ENCODE data around the gene PTPRA.
"Not testable (repeated sequence)": the region's sequence is repeated elsewhere in the genome, so short reads cannot be mapped to it uniquely, and the experiment has no call there.

Gene PTPRA

DNA sequence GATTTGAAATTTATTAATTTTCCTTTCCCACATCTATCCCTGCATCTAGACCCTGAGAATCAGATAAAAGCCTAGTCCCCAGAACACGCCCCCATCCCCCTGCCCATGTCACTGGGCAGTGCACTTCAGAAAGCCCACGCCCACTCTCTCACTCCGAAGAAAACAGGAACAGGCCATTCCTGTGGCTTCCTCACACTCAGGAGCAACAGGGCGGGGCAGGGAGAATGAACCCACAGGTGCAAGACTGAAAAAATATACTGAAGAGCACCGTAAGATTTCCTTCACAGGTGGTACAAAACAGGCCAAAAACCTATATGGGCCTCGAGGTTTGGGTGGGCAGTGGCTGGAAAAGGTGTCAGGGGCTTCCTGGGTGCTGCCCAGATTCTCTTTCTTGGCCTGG, 201.5 kb downstream of the PTPRA start:
- H3K27me3 ChIP-seq: peaks cover 29 to 84% (median 62%) of the 10 kb centered on the region in 11 experiments
- peaks cover 0 to 9% (median 0%) of the 10 kb centered on the region in 11 experiments; a peak in 5 of 22 replicates for H3K9me3 ChIP-seq (replicated peaks in 1 of 11)
- H3K27ac ChIP-seq: no peak overlapping the region
- no peaks in the 10 kb centered on the region; a peak in 1 of 22 replicates for H4K20me1 ChIP-seq
- H3K9ac ChIP-seq: peak overlapping the region in 1 of 11 experiments; percentile 34; a peak in 1 of 22 replicates
- H3K4me1 ChIP-seq: peaks cover 0 to 29% (median 11%) of the 10 kb centered on the region in 10 experiments; a peak in 13 of 20 replicates
- no peak for TF ChIP-seq Cebpa-rat (IDR thresholded peaks at IDR 0.05)
- no peaks in the 10 kb centered on the region for H3K36me3 ChIP-seq
- no peak overlapping the region for H3K4me3 ChIP-seq
- H3K4me2 ChIP-seq: peak overlapping the region in 9 of 11 experiments; percentile 5 to 70 (median 57); a peak in 13 of 22 replicates

DNA sequence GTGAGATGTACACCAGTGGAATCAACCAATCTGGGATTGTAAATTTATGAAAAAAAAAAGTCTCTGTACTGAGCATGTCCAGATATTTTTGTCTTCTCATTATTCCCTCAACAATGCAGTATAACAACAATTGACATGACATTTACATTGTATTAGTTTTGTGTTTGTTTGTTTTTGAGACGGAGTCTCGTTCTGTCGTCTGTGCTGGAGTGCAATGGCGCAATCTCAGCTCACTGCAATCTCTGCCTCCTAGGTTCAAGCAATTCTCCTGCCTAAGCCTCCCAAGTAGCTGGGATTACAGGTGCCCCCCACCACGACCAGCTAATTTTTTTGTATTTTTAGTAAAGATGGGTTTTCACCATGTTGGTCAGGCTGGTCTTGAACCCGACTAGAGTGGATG, 202.0 kb downstream of the PTPRA start:
- H3K4me1 ChIP-seq: peaks cover 0 to 29% (median 11%) of the 10 kb centered on the region in 10 experiments; a peak in 13 of 20 replicates
- peak overlapping the region in 5 of 11 experiments; percentile 34 to 70 (median 58); a peak in 8 of 22 replicates for H3K4me2 ChIP-seq

DNA sequence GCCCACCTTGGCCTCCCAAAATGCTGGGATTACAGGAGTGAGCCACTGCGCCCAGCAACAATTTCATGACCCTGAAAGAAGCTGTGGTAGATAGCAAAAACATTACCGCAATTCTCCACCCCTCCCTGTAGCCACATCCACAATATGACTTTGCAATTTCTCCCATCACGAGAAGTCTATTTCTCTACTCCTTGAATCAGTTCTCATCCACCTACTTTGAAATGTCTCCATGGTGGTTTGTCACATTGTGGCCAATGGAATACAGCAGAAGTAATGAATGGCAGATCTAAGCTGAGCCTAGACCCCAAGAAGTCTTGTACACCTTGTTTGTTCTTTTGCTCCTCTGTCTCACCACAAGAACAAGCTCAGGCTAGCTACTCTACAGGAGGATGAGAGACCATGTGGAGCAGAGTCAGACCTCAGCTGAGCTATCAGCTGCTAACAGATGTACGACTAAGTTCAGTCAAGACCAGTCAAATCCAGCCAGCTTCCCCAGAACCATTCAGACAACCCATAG, 204.4 kb downstream of the PTPRA start:
- Histone ChIP-seq H3K36me3 (no peaks in the 10 kb centered on the region), H3K4me2 (peak overlapping the region in 5 of 11 experiments; percentile 10 to 72 (median 42); a peak in 10 of 22 replicates), H3K4me1 (peaks cover 0 to 25% (median 9%) of the 10 kb centered on the region in 10 experiments; a peak in 12 of 20 replicates), H4K20me1 (no peaks in the 10 kb centered on the region; a peak in 2 of 22 replicates), H3K27me3 (peaks cover 31 to 85% (median 65%) of the 10 kb centered on the region in 11 experiments), H3K4me3 (no peak overlapping the region), H3K9me3 (replicated peaks in 1 of 11) (0 out of 22 replicates have a peak, but pooled peaks cover 0 to 5% (median 0%) of the 10 kb centered on the region in 11 experiments), H3K27ac (peak overlapping the region in 1 of 11 experiments; percentile 29; a peak in 2 of 22 replicates), H3K9ac (no peak overlapping the region)
- no peak for TF ChIP-seq Cebpa-rat (IDR thresholded peaks at IDR 0.05)

More for the DNA sequence above, 202.0 kb downstream of the PTPRA start:
- not testable (repeated sequence) for H3K9me3 ChIP-seq (replicated peaks in 1 of 11); H3K9ac ChIP-seq; H3K27ac ChIP-seq; H3K36me3 ChIP-seq; H4K20me1 ChIP-seq; H3K4me3 ChIP-seq
- H3K27me3 ChIP-seq: peaks cover 31 to 85% (median 65%) of the 10 kb centered on the region in 11 experiments

DNA sequence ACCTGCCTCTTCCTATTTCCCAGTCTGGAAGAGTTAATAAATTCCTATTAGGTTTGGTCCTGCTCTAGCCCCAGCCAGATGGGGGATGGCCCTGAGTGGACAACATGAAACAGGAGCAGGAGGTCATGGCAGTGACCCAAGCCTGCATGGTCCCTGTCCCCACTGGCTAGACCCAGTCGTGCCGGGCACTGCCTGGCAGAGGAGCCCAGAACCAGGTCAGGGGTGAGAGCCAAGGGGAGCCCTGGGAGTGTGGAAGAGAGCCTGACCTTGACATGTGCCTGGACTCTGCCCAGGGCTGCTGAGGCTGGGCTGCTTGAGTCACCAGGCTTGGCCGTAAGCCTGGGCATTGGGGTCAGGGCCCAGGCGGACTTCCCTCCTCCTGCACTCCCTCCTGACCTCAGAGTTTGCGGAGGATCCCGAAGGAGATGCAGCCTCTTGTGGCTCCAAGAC, 207.7 kb downstream of the PTPRA start:
- Histone ChIP-seq H3K4me2 (no peak overlapping the region), H3K27me3 (peaks cover 51 to 89% (median 80%) of the 10 kb centered on the region in 11 experiments), H4K20me1 (peaks cover 0 to 7% (median 0%) of the 10 kb centered on the region in 11 experiments; a peak in 5 of 22 replicates), H3K4me3 (no peak overlapping the region), H3K9me3 (replicated peaks in 1 of 11) (0 out of 22 replicates have a peak, but pooled peaks cover 0 to 5% (median 0%) of the 10 kb centered on the region in 11 experiments), H3K27ac (no peak overlapping the region), H3K36me3 (no peaks in the 10 kb centered on the region), H3K4me1 (peaks cover 0 to 15% (median 2%) of the 10 kb centered on the region in 10 experiments; a peak in 9 of 20 replicates), H3K9ac (no peak overlapping the region)
- no peak for TF ChIP-seq Cebpa-rat (IDR thresholded peaks at IDR 0.05)

DNA sequence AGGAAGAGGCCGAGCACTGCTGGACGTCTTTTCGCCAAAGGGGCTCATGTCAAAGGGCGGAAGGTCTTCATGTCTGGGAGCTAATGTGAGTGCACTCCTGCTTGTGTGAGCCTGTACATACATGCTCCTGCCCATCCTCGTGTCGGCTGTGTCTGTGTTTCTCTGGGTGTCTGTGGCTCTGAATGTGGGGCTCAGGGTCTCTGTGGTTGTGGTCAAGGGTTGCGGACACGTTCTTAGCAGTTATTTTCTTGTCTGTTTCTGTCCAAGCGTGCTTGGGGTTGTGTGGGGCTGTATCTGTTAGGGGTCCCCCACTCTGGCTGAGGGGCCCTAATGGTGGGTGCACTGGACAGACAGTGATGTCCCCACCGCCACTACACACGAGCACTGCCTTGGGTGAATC, 208.4 kb downstream of the PTPRA start:
- peaks cover 0 to 14% (median 2%) of the 10 kb centered on the region in 10 experiments; a peak in 9 of 20 replicates for H3K4me1 ChIP-seq
- H3K4me3 ChIP-seq: no peak overlapping the region
- no peak overlapping the region for H3K27ac ChIP-seq
- H3K9ac ChIP-seq: no peak overlapping the region
- H3K36me3 ChIP-seq: no peaks in the 10 kb centered on the region
- H3K4me2 ChIP-seq: no peak overlapping the region
- TF ChIP-seq Cebpa-rat (IDR thresholded peaks at IDR 0.05): no peak
- 0 out of 22 replicates have a peak, but pooled peaks cover 0 to 5% (median 0%) of the 10 kb centered on the region in 11 experiments for H3K9me3 ChIP-seq (replicated peaks in 1 of 11)
- H3K27me3 ChIP-seq: peaks cover 51 to 91% (median 79%) of the 10 kb centered on the region in 11 experiments
- H4K20me1 ChIP-seq: peaks cover 0 to 7% (median 0%) of the 10 kb centered on the region in 11 experiments; a peak in 5 of 22 replicates

DNA sequence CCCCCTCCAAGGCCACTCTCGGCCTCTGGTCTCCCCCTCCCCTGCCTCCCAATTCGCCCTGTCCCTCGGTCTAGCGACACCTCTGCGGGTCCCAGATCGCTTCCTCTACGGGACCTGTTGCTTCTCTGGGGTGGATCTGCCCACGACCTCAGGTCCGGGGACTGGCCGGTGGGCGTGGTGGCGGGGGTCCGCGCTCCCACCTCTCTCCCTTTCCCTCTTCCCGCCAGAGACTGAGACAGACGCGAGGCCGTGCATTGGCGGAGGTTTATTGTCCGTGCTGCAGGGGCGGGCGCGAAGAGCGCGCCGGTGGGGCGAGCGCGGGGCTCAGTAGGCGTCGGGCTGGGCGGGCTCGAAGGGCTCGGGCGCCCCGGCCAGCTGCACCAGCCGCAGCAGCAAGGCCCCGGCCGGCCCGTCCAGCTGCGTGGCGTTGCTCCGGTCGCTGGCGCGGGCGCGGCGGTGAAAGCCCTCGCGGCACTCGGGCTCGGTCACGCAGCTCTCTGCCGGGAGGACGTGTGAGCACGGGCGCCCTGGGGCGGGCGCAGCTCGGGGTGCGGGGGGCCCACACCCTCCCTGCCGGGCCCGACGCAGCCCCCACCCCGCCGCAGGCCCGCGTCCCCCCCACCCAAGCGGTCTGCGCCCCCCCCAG, 209.1 kb downstream of the PTPRA start:
- Histone ChIP-seq H3K27me3 (peaks cover 51 to 88% (median 74%) of the 10 kb centered on the region in 11 experiments), H3K4me3 (no peak overlapping the region), H3K4me1 (peaks cover 0 to 6% (median under 1%) of the 10 kb centered on the region in 10 experiments; a peak in 9 of 20 replicates), H4K20me1 (peaks cover 0 to 7% (median 0%) of the 10 kb centered on the region in 11 experiments; a peak in 5 of 22 replicates), H3K9ac (no peak overlapping the region), H3K4me2 (no peak overlapping the region), H3K36me3 (no peaks in the 10 kb centered on the region), H3K27ac (no peak overlapping the region), H3K9me3 (replicated peaks in 1 of 11) (0 out of 22 replicates have a peak, but pooled peaks cover 0 to 5% (median 0%) of the 10 kb centered on the region in 11 experiments)
- TF ChIP-seq Cebpa-rat (IDR thresholded peaks at IDR 0.05): no peak

DNA sequence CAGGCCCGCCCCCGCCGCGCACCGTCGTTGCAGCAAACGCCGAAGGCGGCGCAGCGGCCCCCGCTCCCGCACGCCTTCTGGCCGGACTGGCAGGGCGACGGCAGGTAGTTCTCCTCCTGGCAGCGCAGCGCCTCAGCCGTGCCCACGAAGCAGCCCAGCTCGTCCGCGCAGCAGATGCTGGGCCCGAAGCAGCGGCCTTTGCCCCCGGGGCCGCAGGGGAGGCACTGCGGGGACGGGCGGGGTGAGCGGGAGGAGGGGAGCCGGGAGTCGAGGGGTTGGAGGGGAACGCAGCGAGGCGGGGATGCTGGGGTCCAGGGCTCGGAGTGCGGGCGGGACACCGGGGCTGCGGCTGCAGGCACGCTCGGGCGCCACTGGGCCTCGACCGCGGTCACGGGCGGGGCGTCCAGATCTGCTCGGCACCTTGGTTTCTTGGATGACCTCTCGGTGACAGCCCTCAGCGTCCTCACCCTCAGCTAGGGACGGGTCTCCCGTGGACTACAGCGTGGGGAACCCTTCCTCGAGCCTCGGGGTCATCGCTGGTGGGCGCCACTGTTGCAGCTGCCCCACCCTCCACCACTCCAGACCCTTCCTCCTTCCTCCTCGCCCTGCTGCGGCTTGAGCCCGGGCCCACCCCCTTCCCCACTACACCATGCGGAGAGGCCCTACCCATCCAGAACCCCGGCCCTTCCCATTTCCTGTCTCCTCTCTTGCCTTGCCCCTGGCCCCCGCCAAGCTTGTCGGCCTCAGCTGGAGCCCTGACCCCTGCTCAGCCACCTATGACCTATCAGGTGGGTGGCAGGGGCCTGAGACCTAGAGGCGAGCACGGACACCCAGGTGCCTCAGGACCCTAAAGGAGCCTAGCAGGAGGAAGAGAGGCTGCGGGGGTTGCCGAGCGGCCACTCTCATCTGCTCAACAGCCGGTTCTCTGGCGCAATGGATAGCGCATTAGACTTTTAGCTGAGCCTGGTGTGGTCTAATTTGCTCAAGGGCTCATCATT, 210.0 kb downstream of the PTPRA start:
- no peak overlapping the region for H3K27ac ChIP-seq
- no peaks in the 10 kb centered on the region for H3K36me3 ChIP-seq
- H4K20me1 ChIP-seq: peaks cover 0 to 7% (median 0%) of the 10 kb centered on the region in 11 experiments; a peak in 5 of 22 replicates
- 0 out of 22 replicates have a peak, but pooled peaks cover 0 to 3% (median 0%) of the 10 kb centered on the region in 11 experiments for H3K9me3 ChIP-seq (replicated peaks in 1 of 11)
- peaks cover 51 to 79% (median 66%) of the 10 kb centered on the region in 11 experiments for H3K27me3 ChIP-seq
- no peak overlapping the region for H3K4me2 ChIP-seq
- H3K4me3 ChIP-seq: no peak overlapping the region
- no peaks in the 10 kb centered on the region for H3K4me1 ChIP-seq
- no peak for TF ChIP-seq Cebpa-rat (IDR thresholded peaks at IDR 0.05)
- H3K9ac ChIP-seq: no peak overlapping the region

DNA sequence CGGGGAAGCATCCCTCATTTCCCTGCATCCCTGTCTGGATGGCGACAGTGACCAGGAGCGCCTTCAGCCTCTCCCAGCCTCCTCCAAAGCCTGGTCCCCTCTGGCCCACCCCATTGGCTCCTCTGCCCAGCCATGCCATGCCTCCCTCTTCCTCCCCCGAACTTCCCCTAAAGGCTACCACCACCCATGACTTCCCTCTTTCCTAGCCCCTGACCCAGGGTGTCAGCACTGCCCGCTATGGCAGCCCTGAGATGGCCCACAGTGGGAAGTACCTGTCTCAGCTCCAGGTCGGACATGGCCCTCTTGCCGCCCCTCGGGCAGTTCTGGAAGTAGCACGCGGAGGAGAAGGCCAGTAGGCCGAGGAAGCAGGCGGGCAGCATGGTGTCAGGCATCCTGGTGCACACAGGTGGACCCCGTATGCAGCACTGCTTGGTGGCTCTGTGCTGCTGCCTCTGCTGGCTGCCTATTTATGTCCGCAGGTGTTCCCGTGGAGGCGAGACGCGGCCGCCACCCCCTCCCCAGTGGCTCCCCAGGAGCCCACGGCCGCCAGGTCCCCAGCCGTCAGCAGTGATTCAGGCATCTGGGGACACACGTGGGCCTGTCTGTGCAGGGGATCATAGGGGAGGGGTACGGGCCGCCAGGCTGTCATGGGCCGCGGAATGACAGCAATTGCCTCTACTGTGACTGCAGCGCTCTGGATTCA, 211.2 kb downstream of the PTPRA start, which contains the start of gene AVP:
TSS of gene AVP (minus strand) at position 442 of the 703 bp plus-strand sequence. CDS start at position 392, 50 bp downstream.
- Histone ChIP-seq H3K27ac (no peak within 1 kb of the TSS), H3K4me2 (no peak within 1 kb of the TSS), H4K20me1 (peaks cover 0 to 7% (median 0%) of the 10 kb centered on the region in 11 experiments; a peak in 5 of 22 replicates), H3K36me3 (no peaks in the 10 kb centered on the region), H3K9me3 (replicated peaks in 1 of 11) (0 out of 22 replicates have a peak, but pooled peaks cover 0 to 3% (median 0%) of the 10 kb centered on the region in 11 experiments), H3K27me3 (peaks cover 51 to 68% (median 59%) of the 10 kb centered on the region in 11 experiments), H3K4me1 (no peaks in the 10 kb centered on the region), H3K4me3 (no peak within 1 kb of the TSS), H3K9ac (no peak within 1 kb of the TSS)
- no peak for TF ChIP-seq Cebpa-rat (IDR thresholded peaks at IDR 0.05)

Data from BLaER1 treated with 17β-estradiol and CSF1 and Interleukin-3, amounts not matched to agents 10 nM and 100 nM (cell line).